Neural cell (in vitro differentiated cells): ENCODE measurements around the gene RGS6. TPM values are rescaled to one million over a fixed set of nuclear protein-coding genes. Genes with fewer than 3 reads are reported as not detected.

Source experiments
- H2AFZ ChIP-seq: fragments of 200-600, 300-800 bp; sonication (generic), shearing (Covaris generic); 2 replicates; pipeline ENCODE4 v1.6.0; 2014; ENCODE audit warnings: low read depth, mild to moderate bottlenecking, antibody characterized with exemption, low read length, moderate library complexity
- H3F3A ChIP-seq: fragments of 200-600 bp; shearing (Covaris generic); 2 replicates; pipeline ENCODE4 v1.6.1; 2016; ENCODE audit warnings: mild to moderate bottlenecking, moderate library complexity, mixed read lengths, antibody characterized with exemption, low read length; ENCODE audit not compliant: insufficient read depth, poor library complexity, severe bottlenecking
- H3K27ac ChIP-seq: fragments of 200-600, 300-800 bp; sonication (generic), shearing (Covaris generic); 2 replicates; pipeline ENCODE4 v1.5.1; 2014; ENCODE audit warnings: mild to moderate bottlenecking, low read length, moderate library complexity
- H3K27me3 ChIP-seq: fragments of 300-800, 200-600 bp; sonication (generic), shearing (Covaris generic); 2 replicates; pipeline ENCODE4 v1.6.0; 2014; ENCODE audit warnings: mild to moderate bottlenecking, low read depth, low read length, moderate library complexity; ENCODE audit not compliant: insufficient read depth
- H3K36me3 ChIP-seq: fragments of 300-800, 200-600 bp; sonication (generic), shearing (Covaris generic); 2 replicates; pipeline ENCODE4 v1.5.1; 2014; ENCODE audit warnings: mild to moderate bottlenecking, antibody characterized with exemption, low read length, moderate library complexity; ENCODE audit not compliant: insufficient read depth
- H3K4me2 ChIP-seq: fragments of 300-800, 200-600 bp; sonication (generic), shearing (Covaris generic); 2 replicates; pipeline ENCODE4 v1.6.0; 2014; ENCODE audit warnings: mild to moderate bottlenecking, low read length
- H3K4me3 ChIP-seq: fragments of 300-800, 200-600 bp; sonication (generic), shearing (Covaris generic); 2 replicates; pipeline ENCODE4 v1.5.1; 2014; ENCODE audit warnings: mild to moderate bottlenecking, low read length, moderate library complexity
- H3K79me2 ChIP-seq: fragments of 200-600 bp; shearing (Covaris generic); replicated peaks from 2 replicates; pipeline ENCODE4 v1.6.0; 2014; ENCODE audit warnings: mild to moderate bottlenecking, low read length, moderate library complexity; ENCODE audit not compliant: insufficient read depth
- H3K9ac ChIP-seq: fragments of 300-800, 200-600 bp; sonication (generic), shearing (Covaris generic); 2 replicates; pipeline ENCODE4 v1.6.1; 2016; ENCODE audit warnings: mild to moderate bottlenecking, low read length, mixed read lengths
- H3K9me2 ChIP-seq: fragments of 200-600 bp; shearing (Covaris generic); 2 replicates; pipeline ENCODE4 v1.6.1; 2016; ENCODE audit warnings: mild to moderate bottlenecking, low read length, mixed read lengths; ENCODE audit not compliant: insufficient read depth
- H3K9me3 ChIP-seq: fragments of 200-600, 300-800 bp; sonication (generic), shearing (Covaris generic); 2 replicates; pipeline ENCODE4 v1.6.1; 2016; ENCODE audit warnings: mild to moderate bottlenecking, mixed run types, low read length, moderate library complexity, mixed read lengths
- H4K20me1 ChIP-seq: fragments of 200-600 bp; shearing (Covaris generic); 2 replicates; pipeline ENCODE4 v1.6.1; 2016; ENCODE audit warnings: mild to moderate bottlenecking, mixed run types; ENCODE audit not compliant: insufficient read depth
- EP300 ChIP-seq: fragments of 450-650 bp; conservative IDR thresholded peaks from 2 replicates; pipeline ENCODE4 v1.6.1; 2014; ENCODE audit warnings: antibody characterized with exemption, mild to moderate bottlenecking, moderate library complexity; ENCODE audit not compliant: poor library complexity, severe bottlenecking
- EZH2 ChIP-seq: fragments of 200-600, 300-800 bp; shearing (Covaris generic), sonication (generic); IDR thresholded peaks from 2 replicates; pipeline ENCODE4 v1.6.1; 2014; ENCODE audit warnings: antibody characterized with exemption, low read length, borderline replicate concordance, mild to moderate bottlenecking; ENCODE audit not compliant: insufficient read depth, poor library complexity, severe bottlenecking
- MXI1 ChIP-seq: fragments of 450-650 bp; conservative IDR thresholded peaks from 2 replicates; pipeline ENCODE4 v1.6.1; 2014; ENCODE audit warnings: antibody characterized with exemption, mild to moderate bottlenecking; ENCODE audit not compliant: poor library complexity, severe bottlenecking
- POLR2AphosphoS5 ChIP-seq: IDR thresholded peaks from 2 replicates; pipeline ENCODE4 v1.6.1; 2012
- RAD21 ChIP-seq: fragments of 450-650 bp; conservative IDR thresholded peaks from 2 replicates; pipeline ENCODE4 v1.6.1; 2014; ENCODE audit warnings: antibody characterized with exemption, mild to moderate bottlenecking, moderate library complexity
- SMC3 ChIP-seq: fragments of 450-650 bp; conservative IDR thresholded peaks from 2 replicates; pipeline ENCODE4 v1.6.1; 2014; ENCODE audit warnings: antibody characterized with exemption, mild to moderate bottlenecking, moderate library complexity; ENCODE audit not compliant: poor library complexity
- TAF1 ChIP-seq: IDR thresholded peaks from 2 replicates; pipeline ENCODE4 v1.6.1; 2012; ENCODE audit warnings: low read depth
- polyA plus RNA-seq: library from polyadenylated mRNA; depleted of rRNA; stranded (reverse); fragments of >200 nt; gene quantifications from 2 replicates; pipeline ENCODE4 v1.2.3, GENCODE V29; 2014
- TF ChIP-seq, protein P1 (sequence below): fragments of 450-650 bp; IDR thresholded peaks from 2 replicates; pipeline ENCODE4 v1.5.1; 2014; ENCODE audit warnings: antibody characterized with exemption, mild to moderate bottlenecking, moderate library complexity; ENCODE audit not compliant: poor library complexity, severe bottlenecking
- TF ChIP-seq, protein P2 (sequence below): IDR thresholded peaks from 2 replicates; pipeline ENCODE4 v1.6.1; 2012; ENCODE audit warnings: borderline replicate concordance

Gene RGS6
- polyA plus RNA-seq, 1 donor from 2014 or later: 7.3 TPM

DNA sequence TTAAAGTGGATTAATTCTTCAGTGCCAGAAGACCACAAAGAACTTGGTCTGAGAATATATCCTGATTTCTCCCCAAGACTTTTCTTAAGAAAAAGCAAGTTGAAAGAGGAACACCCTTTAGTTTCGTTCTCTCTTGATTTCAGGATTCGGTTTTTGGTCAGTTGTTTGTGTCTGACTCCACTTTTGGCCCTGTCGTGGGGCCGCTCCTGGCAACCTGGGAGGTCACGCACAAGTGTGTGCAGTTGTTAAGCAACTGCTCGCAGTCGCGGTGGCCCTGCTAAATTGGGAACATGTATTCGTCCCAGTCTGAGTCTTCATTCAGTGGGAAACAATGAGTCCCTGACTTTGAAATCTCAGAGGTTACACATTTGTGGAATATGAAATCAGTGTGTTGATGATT, 68.7 kb downstream of the RGS6 start:
- no peaks in the 10 kb centered on the region for H4K20me1 ChIP-seq
- H3K9ac ChIP-seq: no peak overlapping the region
- no peaks in the 10 kb centered on the region for H3K36me3 ChIP-seq
- H3K4me3 ChIP-seq: no peak overlapping the region
- no peaks in the 10 kb centered on the region for H3F3A ChIP-seq
- no peaks in the 10 kb centered on the region for H3K79me2 ChIP-seq
- no peaks in the 10 kb centered on the region for H3K9me3 ChIP-seq
- H3K9me2 ChIP-seq: no peaks in the 10 kb centered on the region
- H2AFZ ChIP-seq: no peak overlapping the region
- TF ChIP-seq POLR2AphosphoS5 (no peak), SMC3 (no peak), EZH2 (no peak), MXI1 (no peak), RAD21 (no peak), EP300 (no peak), TAF1 (no peak)
- TF ChIP-seq, protein P1, sequence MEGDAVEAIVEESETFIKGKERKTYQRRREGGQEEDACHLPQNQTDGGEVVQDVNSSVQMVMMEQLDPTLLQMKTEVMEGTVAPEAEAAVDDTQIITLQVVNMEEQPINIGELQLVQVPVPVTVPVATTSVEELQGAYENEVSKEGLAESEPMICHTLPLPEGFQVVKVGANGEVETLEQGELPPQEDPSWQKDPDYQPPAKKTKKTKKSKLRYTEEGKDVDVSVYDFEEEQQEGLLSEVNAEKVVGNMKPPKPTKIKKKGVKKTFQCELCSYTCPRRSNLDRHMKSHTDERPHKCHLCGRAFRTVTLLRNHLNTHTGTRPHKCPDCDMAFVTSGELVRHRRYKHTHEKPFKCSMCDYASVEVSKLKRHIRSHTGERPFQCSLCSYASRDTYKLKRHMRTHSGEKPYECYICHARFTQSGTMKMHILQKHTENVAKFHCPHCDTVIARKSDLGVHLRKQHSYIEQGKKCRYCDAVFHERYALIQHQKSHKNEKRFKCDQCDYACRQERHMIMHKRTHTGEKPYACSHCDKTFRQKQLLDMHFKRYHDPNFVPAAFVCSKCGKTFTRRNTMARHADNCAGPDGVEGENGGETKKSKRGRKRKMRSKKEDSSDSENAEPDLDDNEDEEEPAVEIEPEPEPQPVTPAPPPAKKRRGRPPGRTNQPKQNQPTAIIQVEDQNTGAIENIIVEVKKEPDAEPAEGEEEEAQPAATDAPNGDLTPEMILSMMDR: no peak
- TF ChIP-seq, protein P2, sequence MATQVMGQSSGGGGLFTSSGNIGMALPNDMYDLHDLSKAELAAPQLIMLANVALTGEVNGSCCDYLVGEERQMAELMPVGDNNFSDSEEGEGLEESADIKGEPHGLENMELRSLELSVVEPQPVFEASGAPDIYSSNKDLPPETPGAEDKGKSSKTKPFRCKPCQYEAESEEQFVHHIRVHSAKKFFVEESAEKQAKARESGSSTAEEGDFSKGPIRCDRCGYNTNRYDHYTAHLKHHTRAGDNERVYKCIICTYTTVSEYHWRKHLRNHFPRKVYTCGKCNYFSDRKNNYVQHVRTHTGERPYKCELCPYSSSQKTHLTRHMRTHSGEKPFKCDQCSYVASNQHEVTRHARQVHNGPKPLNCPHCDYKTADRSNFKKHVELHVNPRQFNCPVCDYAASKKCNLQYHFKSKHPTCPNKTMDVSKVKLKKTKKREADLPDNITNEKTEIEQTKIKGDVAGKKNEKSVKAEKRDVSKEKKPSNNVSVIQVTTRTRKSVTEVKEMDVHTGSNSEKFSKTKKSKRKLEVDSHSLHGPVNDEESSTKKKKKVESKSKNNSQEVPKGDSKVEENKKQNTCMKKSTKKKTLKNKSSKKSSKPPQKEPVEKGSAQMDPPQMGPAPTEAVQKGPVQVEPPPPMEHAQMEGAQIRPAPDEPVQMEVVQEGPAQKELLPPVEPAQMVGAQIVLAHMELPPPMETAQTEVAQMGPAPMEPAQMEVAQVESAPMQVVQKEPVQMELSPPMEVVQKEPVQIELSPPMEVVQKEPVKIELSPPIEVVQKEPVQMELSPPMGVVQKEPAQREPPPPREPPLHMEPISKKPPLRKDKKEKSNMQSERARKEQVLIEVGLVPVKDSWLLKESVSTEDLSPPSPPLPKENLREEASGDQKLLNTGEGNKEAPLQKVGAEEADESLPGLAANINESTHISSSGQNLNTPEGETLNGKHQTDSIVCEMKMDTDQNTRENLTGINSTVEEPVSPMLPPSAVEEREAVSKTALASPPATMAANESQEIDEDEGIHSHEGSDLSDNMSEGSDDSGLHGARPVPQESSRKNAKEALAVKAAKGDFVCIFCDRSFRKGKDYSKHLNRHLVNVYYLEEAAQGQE: no peak
- no peak overlapping the region for H3K27ac ChIP-seq
- no peak overlapping the region for H3K4me2 ChIP-seq
- no peaks in the 10 kb centered on the region for H3K27me3 ChIP-seq

DNA sequence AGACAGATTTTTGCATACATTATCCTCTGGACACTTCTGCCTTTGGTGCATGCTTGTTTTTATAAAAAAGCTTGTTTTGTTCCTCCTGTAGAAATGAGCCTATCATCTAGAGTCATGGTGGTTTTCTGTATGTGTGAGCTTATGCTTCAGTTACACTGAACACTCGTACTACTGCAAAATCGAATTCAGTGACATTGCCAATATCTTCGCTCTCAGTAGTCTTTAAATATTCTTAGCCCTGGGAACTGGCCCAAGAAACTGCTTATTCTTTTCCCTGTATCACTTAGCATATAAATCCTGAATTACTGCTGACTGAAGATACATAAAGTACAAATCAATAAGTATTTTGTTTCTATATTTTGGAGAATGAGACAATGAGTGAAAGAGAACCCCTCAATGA, 70.5 kb downstream of the RGS6 start:
- Histone ChIP-seq H3K9me3 (no peaks in the 10 kb centered on the region), H2AFZ (no peak overlapping the region), H3K36me3 (no peaks in the 10 kb centered on the region), H3K27ac (no peak overlapping the region), H3K27me3 (no peaks in the 10 kb centered on the region), H3K79me2 (no peaks in the 10 kb centered on the region), H3K4me2 (no peak overlapping the region), H3K4me3 (no peak overlapping the region), H4K20me1 (no peaks in the 10 kb centered on the region), H3K9me2 (no peaks in the 10 kb centered on the region), H3F3A (no peaks in the 10 kb centered on the region), H3K9ac (no peak overlapping the region)
- TF ChIP-seq POLR2AphosphoS5: no peak
- TF ChIP-seq MXI1: no peak

DNA sequence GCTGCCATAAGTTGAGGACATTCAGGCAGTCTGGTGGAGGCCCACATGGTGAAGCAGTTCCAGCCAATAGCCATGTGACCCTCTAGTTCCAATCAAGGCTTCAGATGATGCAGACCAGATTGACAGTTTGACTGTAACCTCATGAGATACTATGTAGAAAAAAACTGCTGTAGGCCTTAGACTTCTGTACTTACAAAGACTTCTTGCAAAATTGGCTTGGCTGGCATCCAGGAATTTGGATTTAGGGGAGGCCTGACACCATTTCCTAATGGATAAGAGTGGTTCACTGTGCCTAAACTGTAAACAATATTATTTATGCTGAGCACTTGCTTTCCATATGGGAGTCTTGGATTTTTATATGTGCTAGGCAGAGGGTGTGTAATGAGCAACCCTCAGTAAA, 76.4 kb downstream of the RGS6 start:
- no peak overlapping the region for H3K4me3 ChIP-seq
- no peak overlapping the region for H3K4me2 ChIP-seq
- no peaks in the 10 kb centered on the region for H3K9me3 ChIP-seq
- TF ChIP-seq EP300 (no peak), POLR2AphosphoS5 (no peak), TAF1 (no peak), MXI1 (no peak), EZH2 (no peak), RAD21 (no peak)
- TF ChIP-seq, protein P1: no peak
- H3K79me2 ChIP-seq: no peaks in the 10 kb centered on the region
- H3F3A ChIP-seq: no peaks in the 10 kb centered on the region
- H2AFZ ChIP-seq: no peak overlapping the region
- no peaks in the 10 kb centered on the region for H3K27me3 ChIP-seq
- H3K9me2 ChIP-seq: no peaks in the 10 kb centered on the region
- no peak overlapping the region for H3K9ac ChIP-seq
- H4K20me1 ChIP-seq: no peaks in the 10 kb centered on the region
- no peaks in the 10 kb centered on the region for H3K36me3 ChIP-seq
- no peak overlapping the region for H3K27ac ChIP-seq
